HepG2 (cell line): ENCODE data around the gene ACSM5. TPM values are rescaled to one million over a fixed set of nuclear protein-coding genes. Genes with fewer than 3 reads are reported as not detected.

ENCODE experiments used
- CHD4 ChIP-seq: fragments of 200-600 bp; sonication (generic); IDR thresholded peaks from 2 replicates; pipeline ENCODE4 v1.7.0; 2017; ENCODE audit warnings: mild to moderate bottlenecking, low read length, borderline replicate concordance
- DNMT3B ChIP-seq: conservative IDR thresholded peaks from 2 replicates; pipeline ENCODE4 v1.6.1; 2016; ENCODE audit warnings: missing biosample characterization, control low read depth
- ELF3 ChIP-seq: IDR thresholded peaks from 2 replicates; pipeline ENCODE4 v1.6.1; 2016; ENCODE audit warnings: missing genetic modification reagents, missing compliant biosample characterization
- GLI4 ChIP-seq: sonication (generic); formaldehyde crosslinking; IDR thresholded peaks from 2 replicates; pipeline ENCODE4 v1.5.1; 2020; ENCODE audit warnings: missing genetic modification reagents, mild to moderate bottlenecking, moderate library complexity, borderline replicate concordance
- HDAC1 ChIP-seq: sonication (generic); formaldehyde crosslinking; IDR thresholded peaks from 2 replicates; pipeline ENCODE4 v1.5.1; 2020; ENCODE audit warnings: mild to moderate bottlenecking, missing genetic modification reagents
- JARID2 ChIP-seq: sonication (generic); formaldehyde crosslinking; IDR thresholded peaks from 2 replicates; pipeline ENCODE4 v1.8.1; 2023; ENCODE audit warnings: missing genetic modification reagents, inconsistent platforms; ENCODE audit not compliant: insufficient replicate concordance
- NFYC ChIP-seq: IDR thresholded peaks from 2 replicates; pipeline ENCODE4 v1.6.1; 2016; ENCODE audit warnings: missing genetic modification reagents, missing compliant biosample characterization
- RBM39 ChIP-seq: fragments of 200-400 bp; formaldehyde crosslinking; IDR thresholded peaks from one replicate; pipeline ENCODE4 v1.6.1; 2018; ENCODE audit warnings: antibody characterized with exemption, mild to moderate bottlenecking, low read depth, low read length; ENCODE audit not compliant: poor library complexity, severe bottlenecking
- ZFP62 ChIP-seq: sonication (generic); formaldehyde crosslinking; IDR thresholded peaks from 2 replicates; pipeline ENCODE4 v1.4.0; 2020; ENCODE audit warnings: missing genetic modification reagents
- ZFP90 ChIP-seq: sonication (generic); formaldehyde crosslinking; IDR thresholded peaks from 2 replicates; pipeline ENCODE4 v1.8.0; 2022; ENCODE audit warnings: missing genetic modification reagents, mild to moderate bottlenecking, inconsistent platforms, borderline replicate concordance
- ZNF644 ChIP-seq: IDR thresholded peaks from 2 replicates; pipeline ENCODE4 v1.6.1; 2016; ENCODE audit warnings: low read depth
- ZSCAN31 ChIP-seq: sonication (generic); formaldehyde crosslinking; IDR thresholded peaks from 2 replicates; pipeline ENCODE4 v1.5.0; 2020; ENCODE audit warnings: low read depth, mild to moderate bottlenecking, missing genetic modification reagents
- polyA plus RNA-seq, 8 experiments: library from polyadenylated mRNA; depleted of rRNA in 3 of 8; stranded (reverse) in 7 of 8; unstranded in 1 of 8; fragments of >200 nt; fragmentation: Illumina TruSeq in 4 of 8; extraction: Trizol in 4 of 8; gene quantifications; 2 replicates each; pipeline versions ENCODE4 v1.2.1 to v1.2.3, GENCODE V29; 2011 to 2016; ENCODE audit warnings: low read depth in 4 of 8, missing spikeins in 1 of 8, mixed read lengths in 1 of 8; ENCODE audit not compliant: insufficient read depth in 1 of 8
- total RNA-seq, 5 experiments: library from RNA; depleted of rRNA; stranded (reverse); fragments of >200 nt; fragmentation: Illumina TruSeq; extraction: Trizol; gene quantifications; 2 replicates each; pipeline ENCODE4 v1.2.3, GENCODE V29; 2016; ENCODE audit warnings: low read depth in 1 of 5
- TF ChIP-seq, protein P1 (sequence below): sonication (generic); formaldehyde crosslinking; IDR thresholded peaks from 2 replicates; pipeline ENCODE4 v1.4.0; 2020; ENCODE audit warnings: mild to moderate bottlenecking, missing genetic modification reagents
- TF ChIP-seq, protein P2 (sequence below): sonication (generic); formaldehyde crosslinking; IDR thresholded peaks from 2 replicates; pipeline ENCODE4 v1.4.0; 2020; ENCODE audit warnings: missing genetic modification reagents, borderline replicate concordance
- TF ChIP-seq, protein P3 (sequence below): conservative IDR thresholded peaks from 2 replicates; pipeline ENCODE4 v1.6.1; 2018; ENCODE audit warnings: missing genetic modification reagents

ACSM5 gene
- total and polyA plus RNA-seq, 2 of the 13 experiments (the other 11 are each of a cell fraction or from before 2014, with no cell fraction given): 9.1 to 15.0 TPM

DNA sequence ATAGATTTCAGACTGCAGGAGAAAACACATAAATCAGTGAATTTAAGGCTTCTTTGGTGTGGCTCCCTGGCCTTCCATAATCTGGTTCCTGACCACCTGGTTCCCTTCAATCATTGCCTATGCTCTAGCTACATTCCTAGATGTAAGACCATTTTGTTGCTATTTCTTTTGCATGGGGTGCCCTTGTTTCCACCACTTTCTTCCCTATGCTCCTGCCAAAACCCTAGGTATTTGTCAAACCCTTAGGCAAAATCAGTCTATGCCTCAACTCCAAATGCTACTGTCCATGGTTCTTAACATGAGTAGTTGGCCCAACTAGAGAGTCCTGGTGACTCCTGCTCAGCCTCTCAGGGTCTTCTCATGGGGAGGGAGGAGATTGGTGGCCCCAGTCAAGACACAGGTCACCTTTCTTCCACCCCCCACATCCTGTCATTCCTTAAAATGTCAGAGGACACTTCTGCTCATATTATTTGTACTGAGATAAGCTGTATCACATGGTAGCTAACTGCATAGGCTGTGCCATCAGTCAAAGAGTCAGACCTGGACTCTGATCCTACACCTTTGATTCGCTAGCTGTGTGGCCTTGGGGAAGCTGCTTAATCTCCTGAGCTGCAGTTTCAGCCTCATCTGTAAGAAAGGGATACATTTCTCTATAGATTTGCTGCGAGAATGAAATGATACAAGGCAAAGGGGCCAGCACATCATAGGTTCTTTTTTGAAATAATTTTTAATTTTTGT, 15.0 kb downstream of the ACSM5 start (continued):
- TF ChIP-seq CHD4: peak; percentile 69; the same call in 1 of the 2 replicates
- TF ChIP-seq ZSCAN31 (CRISPR knock-in tag): peak; percentile 57; the same call in 1 of the 2 replicates
- peak; percentile 82 for TF ChIP-seq HDAC1 (CRISPR knock-in tag)
- TF ChIP-seq, protein P1, sequence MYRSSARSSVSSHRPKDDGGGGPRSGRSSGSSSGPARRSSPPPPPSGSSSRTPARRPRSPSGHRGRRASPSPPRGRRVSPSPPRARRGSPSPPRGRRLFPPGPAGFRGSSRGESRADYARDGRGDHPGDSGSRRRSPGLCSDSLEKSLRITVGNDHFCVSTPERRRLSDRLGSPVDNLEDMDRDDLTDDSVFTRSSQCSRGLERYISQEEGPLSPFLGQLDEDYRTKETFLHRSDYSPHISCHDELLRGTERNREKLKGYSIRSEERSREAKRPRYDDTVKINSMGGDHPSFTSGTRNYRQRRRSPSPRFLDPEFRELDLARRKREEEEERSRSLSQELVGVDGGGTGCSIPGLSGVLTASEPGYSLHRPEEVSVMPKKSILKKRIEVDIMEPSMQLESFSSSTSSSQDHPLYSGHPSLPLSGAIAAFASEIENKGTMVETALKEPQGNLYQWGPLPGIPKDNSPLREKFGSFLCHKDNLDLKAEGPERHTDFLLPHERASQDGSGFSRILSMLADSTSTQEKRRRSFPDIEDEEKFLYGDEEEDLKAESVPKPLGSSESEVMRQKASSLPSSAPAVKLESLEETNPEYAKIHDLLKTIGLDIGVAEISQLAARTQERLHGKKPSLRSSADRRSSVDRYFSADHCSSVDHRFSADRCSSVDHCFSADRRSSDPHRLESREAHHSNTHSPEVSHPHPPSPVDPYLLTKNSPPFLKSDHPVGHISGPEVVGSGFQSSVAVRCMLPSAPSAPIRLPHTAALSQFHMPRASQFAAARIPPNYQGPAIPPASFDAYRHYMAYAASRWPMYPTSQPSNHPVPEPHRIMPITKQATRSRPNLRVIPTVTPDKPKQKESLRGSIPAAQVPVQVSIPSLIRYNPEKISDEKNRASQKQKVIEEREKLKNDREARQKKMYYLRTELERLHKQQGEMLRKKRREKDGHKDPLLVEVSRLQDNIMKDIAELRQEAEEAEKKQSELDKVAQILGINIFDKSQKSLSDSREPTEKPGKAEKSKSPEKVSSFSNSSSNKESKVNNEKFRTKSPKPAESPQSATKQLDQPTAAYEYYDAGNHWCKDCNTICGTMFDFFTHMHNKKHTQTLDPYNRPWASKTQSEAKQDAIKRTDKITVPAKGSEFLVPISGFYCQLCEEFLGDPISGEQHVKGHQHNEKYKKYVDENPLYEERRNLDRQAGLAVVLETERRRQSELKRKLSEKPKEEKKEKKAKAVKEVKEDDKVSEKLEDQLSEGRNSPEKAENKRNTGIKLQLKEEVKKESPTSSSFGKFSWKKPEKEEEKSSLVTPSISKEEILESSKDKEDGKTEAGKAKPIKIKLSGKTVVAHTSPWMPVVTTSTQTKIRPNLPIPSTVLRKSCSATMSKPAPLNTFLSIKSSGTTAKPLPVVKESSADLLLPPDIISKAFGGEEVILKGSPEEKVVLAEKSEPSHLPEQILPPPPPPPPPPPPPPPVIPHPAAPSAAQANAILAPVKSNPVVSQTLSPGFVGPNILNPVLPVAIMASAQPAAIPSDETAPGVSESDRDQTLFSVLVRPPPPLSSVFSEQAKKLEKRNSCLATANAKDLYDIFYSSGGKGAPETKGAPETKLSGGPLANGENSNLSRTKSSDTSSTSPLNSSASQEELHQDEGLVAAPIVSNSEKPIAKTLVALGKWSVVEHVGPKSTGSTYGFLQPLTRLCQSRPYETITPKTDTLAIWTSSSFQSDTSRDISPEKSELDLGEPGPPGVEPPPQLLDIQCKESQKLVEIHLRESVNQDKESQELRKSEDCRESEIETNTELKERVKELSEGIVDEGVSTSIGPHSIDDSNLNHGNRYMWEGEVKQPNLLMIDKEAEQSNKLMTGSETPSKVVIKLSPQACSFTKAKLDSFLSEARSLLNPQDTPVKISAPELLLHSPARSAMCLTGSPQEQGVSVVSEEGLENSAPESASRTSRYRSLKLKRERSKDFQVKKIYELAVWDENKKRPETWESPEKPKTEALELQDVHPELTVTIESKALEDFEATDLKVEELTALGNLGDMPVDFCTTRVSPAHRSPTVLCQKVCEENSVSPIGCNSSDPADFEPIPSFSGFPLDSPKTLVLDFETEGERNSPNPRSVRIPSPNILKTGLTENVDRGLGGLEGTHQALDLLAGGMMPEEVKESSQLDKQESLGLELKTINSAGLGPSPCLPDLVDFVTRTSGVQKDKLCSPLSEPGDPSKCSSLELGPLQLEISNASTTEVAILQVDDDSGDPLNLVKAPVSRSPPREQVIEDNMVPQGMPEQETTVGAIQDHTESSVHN (CRISPR knock-in tag): 0 out of 2 replicates have a peak, but pooled peaks have one; percentile 45
- no peak for TF ChIP-seq ZFP62 (CRISPR knock-in tag)
- TF ChIP-seq ZNF644 (CRISPR knock-in tag): peak; percentile 97
- TF ChIP-seq GLI4: 0 out of 2 replicates have a peak, but pooled peaks have one; percentile 70
- TF ChIP-seq ELF3 (CRISPR knock-in tag): peak; percentile 79
- no peak for TF ChIP-seq DNMT3B
- TF ChIP-seq, protein P2, sequence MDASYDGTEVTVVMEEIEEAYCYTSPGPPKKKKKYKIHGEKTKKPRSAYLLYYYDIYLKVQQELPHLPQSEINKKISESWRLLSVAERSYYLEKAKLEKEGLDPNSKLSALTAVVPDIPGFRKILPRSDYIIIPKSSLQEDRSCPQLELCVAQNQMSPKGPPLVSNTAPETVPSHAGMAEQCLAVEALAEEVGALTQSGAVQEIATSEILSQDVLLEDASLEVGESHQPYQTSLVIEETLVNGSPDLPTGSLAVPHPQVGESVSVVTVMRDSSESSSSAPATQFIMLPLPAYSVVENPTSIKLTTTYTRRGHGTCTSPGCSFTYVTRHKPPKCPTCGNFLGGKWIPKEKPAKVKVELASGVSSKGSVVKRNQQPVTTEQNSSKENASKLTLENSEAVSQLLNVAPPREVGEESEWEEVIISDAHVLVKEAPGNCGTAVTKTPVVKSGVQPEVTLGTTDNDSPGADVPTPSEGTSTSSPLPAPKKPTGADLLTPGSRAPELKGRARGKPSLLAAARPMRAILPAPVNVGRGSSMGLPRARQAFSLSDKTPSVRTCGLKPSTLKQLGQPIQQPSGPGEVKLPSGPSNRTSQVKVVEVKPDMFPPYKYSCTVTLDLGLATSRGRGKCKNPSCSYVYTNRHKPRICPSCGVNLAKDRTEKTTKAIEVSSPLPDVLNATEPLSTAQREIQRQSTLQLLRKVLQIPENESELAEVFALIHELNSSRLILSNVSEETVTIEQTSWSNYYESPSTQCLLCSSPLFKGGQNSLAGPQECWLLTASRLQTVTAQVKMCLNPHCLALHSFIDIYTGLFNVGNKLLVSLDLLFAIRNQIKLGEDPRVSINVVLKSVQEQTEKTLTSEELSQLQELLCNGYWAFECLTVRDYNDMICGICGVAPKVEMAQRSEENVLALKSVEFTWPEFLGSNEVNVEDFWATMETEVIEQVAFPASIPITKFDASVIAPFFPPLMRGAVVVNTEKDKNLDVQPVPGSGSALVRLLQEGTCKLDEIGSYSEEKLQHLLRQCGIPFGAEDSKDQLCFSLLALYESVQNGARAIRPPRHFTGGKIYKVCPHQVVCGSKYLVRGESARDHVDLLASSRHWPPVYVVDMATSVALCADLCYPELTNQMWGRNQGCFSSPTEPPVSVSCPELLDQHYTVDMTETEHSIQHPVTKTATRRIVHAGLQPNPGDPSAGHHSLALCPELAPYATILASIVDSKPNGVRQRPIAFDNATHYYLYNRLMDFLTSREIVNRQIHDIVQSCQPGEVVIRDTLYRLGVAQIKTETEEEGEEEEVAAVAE: peak; percentile 76; the same call in 1 of the 2 replicates
- TF ChIP-seq, protein P3, sequence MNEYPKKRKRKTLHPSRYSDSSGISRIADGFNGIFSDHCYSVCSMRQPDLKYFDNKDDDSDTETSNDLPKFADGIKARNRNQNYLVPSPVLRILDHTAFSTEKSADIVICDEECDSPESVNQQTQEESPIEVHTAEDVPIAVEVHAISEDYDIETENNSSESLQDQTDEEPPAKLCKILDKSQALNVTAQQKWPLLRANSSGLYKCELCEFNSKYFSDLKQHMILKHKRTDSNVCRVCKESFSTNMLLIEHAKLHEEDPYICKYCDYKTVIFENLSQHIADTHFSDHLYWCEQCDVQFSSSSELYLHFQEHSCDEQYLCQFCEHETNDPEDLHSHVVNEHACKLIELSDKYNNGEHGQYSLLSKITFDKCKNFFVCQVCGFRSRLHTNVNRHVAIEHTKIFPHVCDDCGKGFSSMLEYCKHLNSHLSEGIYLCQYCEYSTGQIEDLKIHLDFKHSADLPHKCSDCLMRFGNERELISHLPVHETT (CRISPR knock-in tag): no peak
- 0 out of 2 replicates have a peak, but pooled peaks have one; percentile 36 for TF ChIP-seq NFYC (CRISPR knock-in tag)
- TF ChIP-seq JARID2 (CRISPR knock-in tag): peak; percentile 75
- TF ChIP-seq ZFP90: 0 out of 2 replicates have a peak, but pooled peaks have one; percentile 23
- no peak for TF ChIP-seq RBM39
